ENCODE results near the gene GIT1. TPM values are rescaled to one million over a fixed set of nuclear protein-coding genes. Genes with fewer than 3 reads are reported as not detected.

Gene GIT1
- total and polyA plus RNA-seq, 2 of the 13 experiments (the other 11 are each of a cell fraction or from before 2014, with no cell fraction given): 14.2 to 30.8 TPM

DNA sequence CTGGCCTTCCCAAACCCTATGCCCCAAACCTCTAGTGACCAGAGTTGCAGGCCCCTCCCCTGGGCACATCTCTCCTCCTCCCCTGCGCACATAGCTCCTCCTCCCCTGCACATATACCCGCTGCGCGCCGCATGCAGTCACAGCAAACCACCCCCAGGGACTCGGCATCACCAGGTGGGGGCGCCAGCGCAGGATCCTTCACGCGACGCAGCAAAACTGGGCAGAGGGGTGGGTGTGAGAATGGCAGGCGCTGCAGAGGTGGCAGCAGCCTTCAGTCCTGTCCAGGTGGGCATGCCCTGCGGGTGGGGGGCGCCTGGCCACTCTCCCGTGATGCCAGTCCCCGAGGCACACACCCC is 27.7 kb upstream of the GIT1 start (continued):
- TF ChIP-seq E2F2 (CRISPR knock-in tag; IDR thresholded peaks at IDR 0.05; ENCODE audit: borderline replicate concordance) (no peak), TBX2 (CRISPR knock-in tag; IDR thresholded peaks at IDR 0.05; ENCODE audit: borderline replicate concordance) (no peak), ARID4A (CRISPR knock-in tag; IDR thresholded peaks at IDR 0.05; ENCODE audit: borderline replicate concordance) (peak; percentile 40; the same call in 1 of the 2 replicates), ZSCAN25 (CRISPR knock-in tag; IDR thresholded peaks at IDR 0.05) (0 out of 2 replicates have a peak, but pooled peaks have one; percentile 55), SALL2 (CRISPR knock-in tag; IDR thresholded peaks at IDR 0.05) (peak; percentile 21; the same call in 1 of the 2 replicates), ZHX1 (CRISPR knock-in tag; IDR thresholded peaks at IDR 0.05; ENCODE audit: low read depth) (no peak), ZNF891 (CRISPR knock-in tag; IDR thresholded peaks at IDR 0.05) (0 out of 2 replicates have a peak, but pooled peaks have one; percentile 11), SPEN (CRISPR knock-in tag; IDR thresholded peaks at IDR 0.05; ENCODE audit: low read depth) (0 out of 2 replicates have a peak, but pooled peaks have one; percentile 32), MIXL1 (CRISPR knock-in tag; IDR thresholded peaks at IDR 0.05) (no peak), MYC (CRISPR knock-in tag; IDR thresholded peaks at IDR 0.05; ENCODE audit: borderline replicate concordance) (peak; percentile 50; the same call in 1 of the 2 replicates), ZNF263 (CRISPR knock-in tag; IDR thresholded peaks at IDR 0.05) (peak; percentile 51; the same call in 1 of the 2 replicates), MEIS2 (CRISPR knock-in tag; IDR thresholded peaks at IDR 0.05) (no peak), ZNF563 (CRISPR knock-in tag; IDR thresholded peaks at IDR 0.05) (0 out of 2 replicates have a peak, but pooled peaks have one; percentile 42), ZNF282 (IDR thresholded peaks at IDR 0.05; ENCODE audit: partially characterized antibody) (no peak), YY1 (IDR thresholded peaks at IDR 0.05; ENCODE audit: insufficient read depth, insufficient replicate concordance, low read depth, low read length) (peak; percentile 15), LCORL (IDR thresholded peaks at IDR 0.05) (no peak), LCORL (CRISPR knock-in tag; IDR thresholded peaks at IDR 0.05) (peak; percentile 39; the same call in 1 of the 2 replicates), MIER2 (CRISPR knock-in tag; IDR thresholded peaks at IDR 0.05) (0 out of 2 replicates have a peak, but pooled peaks have one; percentile 31), MAZ (IDR thresholded peaks at IDR 0.05; ENCODE audit: borderline replicate concordance, low read depth, low read length) (peak; percentile 55; the same call in 1 of the 2 replicates), MAZ (CRISPR knock-in tag; IDR thresholded peaks at IDR 0.05; ENCODE audit: low read depth) (0 out of 2 replicates have a peak, but pooled peaks have one; percentile 43)
- TF ChIP-seq, protein P1, sequence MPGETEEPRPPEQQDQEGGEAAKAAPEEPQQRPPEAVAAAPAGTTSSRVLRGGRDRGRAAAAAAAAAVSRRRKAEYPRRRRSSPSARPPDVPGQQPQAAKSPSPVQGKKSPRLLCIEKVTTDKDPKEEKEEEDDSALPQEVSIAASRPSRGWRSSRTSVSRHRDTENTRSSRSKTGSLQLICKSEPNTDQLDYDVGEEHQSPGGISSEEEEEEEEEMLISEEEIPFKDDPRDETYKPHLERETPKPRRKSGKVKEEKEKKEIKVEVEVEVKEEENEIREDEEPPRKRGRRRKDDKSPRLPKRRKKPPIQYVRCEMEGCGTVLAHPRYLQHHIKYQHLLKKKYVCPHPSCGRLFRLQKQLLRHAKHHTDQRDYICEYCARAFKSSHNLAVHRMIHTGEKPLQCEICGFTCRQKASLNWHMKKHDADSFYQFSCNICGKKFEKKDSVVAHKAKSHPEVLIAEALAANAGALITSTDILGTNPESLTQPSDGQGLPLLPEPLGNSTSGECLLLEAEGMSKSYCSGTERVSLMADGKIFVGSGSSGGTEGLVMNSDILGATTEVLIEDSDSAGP (CRISPR knock-in tag; IDR thresholded peaks at IDR 0.05; ENCODE audit: borderline replicate concordance): peak; percentile 81
